ENCODE measurements around the gene BPIFB6.

BPIFB6 gene

DNA sequence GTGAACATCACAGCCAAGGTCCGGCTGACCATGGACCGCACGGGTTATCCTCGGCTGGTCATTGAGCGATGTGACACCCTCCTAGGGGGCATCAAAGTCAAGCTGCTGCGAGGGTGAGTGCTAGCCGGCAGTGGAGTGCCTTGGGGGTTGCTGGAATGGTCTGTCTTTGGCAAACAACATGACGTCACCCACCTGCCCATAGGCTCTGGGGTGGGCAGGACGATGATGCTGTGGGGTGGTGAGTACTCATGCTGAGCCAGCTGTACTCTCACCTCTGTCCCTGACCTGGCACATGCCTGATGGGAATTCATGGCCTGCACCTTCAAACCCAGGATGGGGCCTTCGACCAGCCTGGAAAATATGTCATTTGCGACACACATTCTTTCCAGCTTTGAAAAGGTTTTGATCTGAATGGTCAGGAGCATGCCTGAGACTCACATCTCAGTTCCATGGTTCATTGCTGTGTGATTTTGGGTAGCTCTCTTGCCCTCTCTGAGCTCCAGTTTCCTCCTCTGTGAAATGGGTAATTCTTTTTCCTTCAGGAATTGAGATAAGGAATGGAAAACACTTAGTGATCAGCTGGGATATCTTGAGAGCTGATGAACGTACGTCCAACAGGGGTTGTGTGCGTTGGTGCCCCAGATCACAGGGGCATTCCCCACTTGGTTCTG is 54.7 kb downstream of the BPIFB6 start:
- no peak for DNase-seq (ENCODE audit: low read depth)
- no peak overlapping the region for H3K4me3 ChIP-seq (ENCODE audit: control insufficient read depth, low read depth, low read length)
- TF ChIP-seq CTCF (IDR thresholded peaks at IDR 0.05; ENCODE audit: control insufficient read depth, insufficient read depth, low read depth, low read length, missing control alignments): no peak

- H3K4me3 ChIP-seq (ENCODE audit: control insufficient read depth, low read depth, low read length): no peak overlapping the region
- TF ChIP-seq CTCF (IDR thresholded peaks at IDR 0.05; ENCODE audit: control insufficient read depth, insufficient read depth, low read depth, low read length, missing control alignments): no peak
- DNase-seq (ENCODE audit: low read depth): no peak
Observed at GRCh38 chr20:33091147-33091546, 59.7 kb downstream of the BPIFB6 start.

DNA sequence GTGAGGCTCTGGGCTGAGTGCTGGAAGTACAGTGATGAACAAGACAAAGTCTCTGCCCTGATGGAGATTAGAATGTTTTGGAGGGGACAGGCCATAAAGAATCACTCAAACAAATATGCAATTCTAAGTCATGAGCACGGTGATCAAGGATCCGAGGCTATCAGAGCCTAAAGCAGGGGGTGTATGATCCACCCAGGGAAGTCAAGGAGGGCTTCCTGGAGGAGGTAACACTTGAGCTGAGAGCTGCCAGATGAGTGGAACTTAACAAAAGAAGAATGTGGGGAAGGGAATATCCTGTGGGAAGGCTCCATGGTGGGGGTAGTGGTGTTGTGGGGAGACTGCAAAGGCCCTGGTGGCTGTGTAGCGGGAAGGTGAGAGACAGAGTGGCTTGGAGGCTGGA is 60.2 kb downstream of the BPIFB6 start:
- DNase-seq (ENCODE audit: low read depth): no peak
- no peak for TF ChIP-seq CTCF (IDR thresholded peaks at IDR 0.05; ENCODE audit: control insufficient read depth, insufficient read depth, low read depth, low read length, missing control alignments)
- H3K4me3 ChIP-seq (ENCODE audit: control insufficient read depth, low read depth, low read length): no peak overlapping the region

DNA sequence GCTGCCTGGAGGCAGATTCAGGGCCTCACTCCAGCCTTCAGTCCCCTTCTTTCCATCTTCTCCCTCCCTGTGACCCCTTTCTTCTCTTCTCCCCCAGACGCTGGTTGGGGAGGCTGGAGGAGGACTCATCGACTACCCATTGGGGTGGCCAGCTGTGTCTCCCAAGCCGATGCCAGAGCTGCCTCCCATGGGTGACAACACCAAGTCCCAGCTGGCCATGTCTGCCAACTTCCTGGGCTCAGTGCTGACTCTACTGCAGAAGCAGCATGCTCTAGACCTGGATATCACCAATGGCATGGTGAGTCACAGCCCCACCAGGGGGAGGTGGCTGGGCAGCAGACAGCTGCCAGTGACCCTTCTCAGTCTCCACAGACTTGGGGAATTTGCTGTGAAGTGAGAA is 60.9 kb downstream of the BPIFB6 start:
- DNase-seq (ENCODE audit: low read depth): no peak
- H3K4me3 ChIP-seq (ENCODE audit: control insufficient read depth, low read depth, low read length): no peak overlapping the region
- no peak for TF ChIP-seq CTCF (IDR thresholded peaks at IDR 0.05; ENCODE audit: control insufficient read depth, insufficient read depth, low read depth, low read length, missing control alignments)

- H3K4me3 ChIP-seq (ENCODE audit: control insufficient read depth, low read depth, low read length): no peak overlapping the region
Observed at GRCh38 chr20:33093074-33093473, 61.6 kb downstream of the BPIFB6 start.

DNA sequence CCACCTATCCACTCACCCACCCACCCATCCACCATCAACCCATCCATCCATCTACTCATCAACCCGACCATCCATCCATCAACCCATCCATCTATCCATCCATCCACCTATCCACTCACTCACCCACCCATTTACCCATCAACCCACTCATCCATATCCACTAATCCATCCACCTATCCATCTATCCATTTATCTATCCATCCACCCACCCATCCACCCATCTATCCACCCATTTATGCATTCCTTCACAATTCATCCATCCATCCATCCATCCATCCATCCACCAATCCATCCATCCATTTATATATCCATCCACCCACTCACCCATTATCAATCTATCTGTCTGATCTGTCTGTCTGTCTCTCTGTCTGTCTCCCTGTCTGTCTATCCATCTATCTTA is 62.1 kb downstream of the BPIFB6 start:
- H3K4me3 ChIP-seq (ENCODE audit: control insufficient read depth, low read depth, low read length): no peak overlapping the region
- DNase-seq (ENCODE audit: low read depth): no peak
- no peak for TF ChIP-seq CTCF (IDR thresholded peaks at IDR 0.05; ENCODE audit: control insufficient read depth, insufficient read depth, low read depth, low read length, missing control alignments)

More at GRCh38 chr20:33093074-33093473, 61.6 kb downstream of the BPIFB6 start:
- DNase-seq (ENCODE audit: low read depth): no peak
- no peak for TF ChIP-seq CTCF (IDR thresholded peaks at IDR 0.05; ENCODE audit: control insufficient read depth, insufficient read depth, low read depth, low read length, missing control alignments)

All from AG09309 (cell line).